ENCODE results near the gene ADGRL3. TPM values are rescaled to one million over a fixed set of nuclear protein-coding genes. Genes with fewer than 3 reads are reported as not detected.

Gene ADGRL3
- total and polyA plus RNA-seq, 7 donors = under 0.01 to 11.9 (median 5.4) TPM

- Histone ChIP-seq H3K27me3 (no peaks in the 10 kb centered on the region), H3K27ac (no peak overlapping the region), H3K9me3 (no peaks in the 10 kb centered on the region), H3K4me3 (no peak overlapping the region), H3K36me3 (no peaks in the 10 kb centered on the region), H3K4me1 (no peaks in the 10 kb centered on the region)
- no peak for TF ChIP-seq POLR2A (IDR thresholded peaks at IDR 0.05)
- no peak for TF ChIP-seq EP300 (IDR thresholded peaks at IDR 0.05)
- no peak for TF ChIP-seq CTCF (IDR thresholded peaks at IDR 0.05)
- no peak for TF ChIP-seq POLR2AphosphoS5 (IDR thresholded peaks at IDR 0.05)
- 69 to 84% methylated on average over 3 of the region's 3 CpGs for WGBS, 2 donors
- intact Hi-C loops (cut with DNase I) = no loop called here
- DNase-seq = no peak
These were observed 54.3 kb downstream of the ADGRL3 start for GRCh38 chr4:61254406-61254805.

GRCh38 chr4:61273233-61273632 is 73.1 kb downstream of the ADGRL3 start:
- 45 to 70% methylated on average over 6 of the region's 6 CpGs for whole genome bisulfite sequencing, 2 donors
- Histone ChIP-seq H3K4me3 (no peak overlapping the region), H3K27ac (no peak overlapping the region), H3K4me1 (no peaks in the 10 kb centered on the region), H3K9me3 (no peaks in the 10 kb centered on the region), H3K36me3 (no peaks in the 10 kb centered on the region), H3K27me3 (no peaks in the 10 kb centered on the region)
- intact Hi-C loops (cut with DNase I) = no loop called here
- TF ChIP-seq EP300 (IDR thresholded peaks at IDR 0.05) = no peak
- no peak for TF ChIP-seq CTCF (IDR thresholded peaks at IDR 0.05)
- TF ChIP-seq POLR2A (IDR thresholded peaks at IDR 0.05) = no peak
- TF ChIP-seq POLR2AphosphoS5 (IDR thresholded peaks at IDR 0.05) = no peak
- no peak for DNase-seq

GRCh38 chr4:61274286-61274685 is 74.2 kb downstream of the ADGRL3 start:
- no peaks in the 10 kb centered on the region for H3K4me1 ChIP-seq
- TF ChIP-seq EP300 (IDR thresholded peaks at IDR 0.05) (no peak), CTCF (IDR thresholded peaks at IDR 0.05) (no peak), POLR2AphosphoS5 (IDR thresholded peaks at IDR 0.05) (no peak), POLR2A (IDR thresholded peaks at IDR 0.05) (no peak)
- H3K9me3 ChIP-seq = no peaks in the 10 kb centered on the region
- H3K36me3 ChIP-seq = no peaks in the 10 kb centered on the region
- DNase-seq = no peak
- no peaks in the 10 kb centered on the region for H3K27me3 ChIP-seq
- intact Hi-C loops (cut with DNase I) = no loop called here
- H3K27ac ChIP-seq = no peak overlapping the region
- 88 to 89% methylated on average over 1 of the region's 1 CpG for WGBS, 2 donors
- no peak overlapping the region for H3K4me3 ChIP-seq

DNA sequence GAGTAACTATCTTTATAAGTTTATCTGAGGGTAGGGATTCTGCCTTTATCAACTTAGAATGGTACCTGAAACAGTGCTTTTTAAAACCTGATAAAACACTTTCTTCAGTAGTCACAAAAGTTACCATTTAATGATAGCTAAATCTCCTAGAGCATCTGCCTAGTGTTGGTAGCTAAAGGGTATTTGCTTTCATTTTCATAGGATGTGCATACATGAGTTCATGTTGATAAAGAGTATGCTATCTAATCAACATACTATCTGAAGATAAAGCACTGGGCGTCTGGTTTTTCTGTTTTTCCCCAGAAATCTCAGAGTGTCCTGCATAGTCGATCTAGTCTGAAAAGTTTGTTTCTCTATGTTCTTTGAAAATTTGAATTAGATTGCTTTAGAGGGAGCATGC is 75.1 kb downstream of the ADGRL3 start:
- intact Hi-C loops (cut with DNase I) = no loop called here
- DNase-seq = no peak
- 72 to 74% methylated on average over 2 of the region's 2 CpGs for WGBS, 2 donors
- TF ChIP-seq CTCF (IDR thresholded peaks at IDR 0.05) (no peak), POLR2AphosphoS5 (IDR thresholded peaks at IDR 0.05) (no peak), POLR2A (IDR thresholded peaks at IDR 0.05) (no peak), EP300 (IDR thresholded peaks at IDR 0.05) (no peak)
- Histone ChIP-seq H3K27ac (no peak overlapping the region), H3K36me3 (no peaks in the 10 kb centered on the region), H3K4me3 (no peak overlapping the region), H3K27me3 (no peaks in the 10 kb centered on the region), H3K4me1 (no peaks in the 10 kb centered on the region), H3K9me3 (no peaks in the 10 kb centered on the region)

- no peak for DNase-seq
- Histone ChIP-seq H3K9me3 (no peaks in the 10 kb centered on the region), H3K4me1 (no peaks in the 10 kb centered on the region), H3K4me3 (no peak overlapping the region), H3K27me3 (no peaks in the 10 kb centered on the region), H3K27ac (no peak overlapping the region), H3K36me3 (no peaks in the 10 kb centered on the region)
- WGBS, 2 donors = 81 to 87% methylated on average over 1 of the region's 1 CpG
- intact Hi-C loops (cut with DNase I) = no loop called here
- TF ChIP-seq CTCF (IDR thresholded peaks at IDR 0.05) (no peak), POLR2A (IDR thresholded peaks at IDR 0.05) (no peak), EP300 (IDR thresholded peaks at IDR 0.05) (no peak)
These were observed 75.9 kb downstream of the ADGRL3 start for GRCh38 chr4:61276029-61276428.
